Stimulated activated CD4-positive, alpha-beta T cell treated with anti-CD3 and anti-CD28 coated beads, Interleukin-15, amount 100 ng/mL, for 48 hours (primary cell): ENCODE data around the gene HSD3B7.

Source experiments
- DNase-seq, 2 donors: peaks; one replicate each; pipeline ENCODE4 v3.0.0-alpha.2; 2020; ENCODE audit warnings: low read depth in 2 of 2

Gene HSD3B7

GRCh38 chr16:30982548-30983288 is 2.3 kb upstream of the HSD3B7 start:
- DNase-seq, result no peak

- DNase-seq, result no peak
These were observed 1.6 kb upstream of the HSD3B7 start for GRCh38 chr16:30983289-30983889.

- DNase-seq, result no peak
These were observed 953 bp upstream of the HSD3B7 start for GRCh38 chr16:30983898-30984610.

GRCh38 chr16:30985401-30986128 is 558 bp downstream of the HSD3B7 start:
- no peak for DNase-seq

- no peak for DNase-seq
These were observed 1.4 kb downstream of the HSD3B7 start for GRCh38 chr16:30986129-30986991.

- no peak for DNase-seq
These were observed 2.7 kb downstream of the HSD3B7 start for GRCh38 chr16:30987581-30988190.

GRCh38 chr16:30989469-30990047 is 4.6 kb downstream of the HSD3B7 start:
- DNase-seq, result no peak

GRCh38 chr16:30990105-30990504 is 5.1 kb downstream of the HSD3B7 start:
- no peak for DNase-seq

GRCh38 chr16:30991052-30991451 is 6.0 kb downstream of the HSD3B7 start:
- DNase-seq, result no peak

- no peak for DNase-seq
These were observed 7.3 kb downstream of the HSD3B7 start for GRCh38 chr16:30992276-30992780.

- DNase-seq, result no peak
These were observed 8.2 kb downstream of the HSD3B7 start for GRCh38 chr16:30992931-30993816.

GRCh38 chr16:30995927-30996323 is 10.9 kb downstream of the HSD3B7 start:
- DNase-seq, result no peak

- no peak for DNase-seq
These were observed 11.4 kb downstream of the HSD3B7 start for GRCh38 chr16:30996324-30996984.

- peak; percentile 73 to 82 for DNase-seq
These were observed 12.1 kb downstream of the HSD3B7 start for GRCh38 chr16:30996985-30997724.

GRCh38 chr16:30997725-30998711 is 13.0 kb downstream of the HSD3B7 start:
- DNase-seq, result no peak

- DNase-seq, result no peak
These were observed 14.1 kb downstream of the HSD3B7 start for GRCh38 chr16:30998852-30999761.
